Heart right ventricle (tissue), 16 donors: ENCODE data around the gene CYP19A1. TPM values are rescaled to one million over a fixed set of nuclear protein-coding genes. Genes with fewer than 3 reads are reported as not detected.

ENCODE experiments used
- ATAC-seq, 8 donors: fragments of 200-7000 bp; cut with Tn5 transposase; one replicate each; pipeline ENCODE4 v1.9.1; 2020; ENCODE audit warnings: mild to moderate bottlenecking in 8 of 8, moderate library complexity in 8 of 8, moderate number of reproducible peaks in 1 of 8
- DNase-seq, 2 donors: peaks; one replicate each; pipeline ENCODE4 v3.0.0-alpha.2; 2020
- H3K27ac ChIP-seq, 10 donors: fragments of 200-600 bp; sonication (generic) in 2 of 10; one replicate each; pipeline versions ENCODE4 v1.5.0 to v1.8.0; 2020 to 2022; ENCODE audit warnings: mild to moderate bottlenecking in 3 of 10
- H3K27me3 ChIP-seq, 7 donors: fragments of 200-600 bp; one replicate each; pipeline ENCODE4 v1.8.0; 2021 to 2022; ENCODE audit warnings: mild to moderate bottlenecking in 2 of 7
- H3K36me3 ChIP-seq, 9 donors: fragments of 200-600 bp; sonication (generic) in 1 of 9; one replicate each; pipeline versions ENCODE4 v1.5.0 to v1.8.0; 2020 to 2022; ENCODE audit warnings: mild to moderate bottlenecking in 2 of 9
- H3K4me1 ChIP-seq, 9 donors: fragments of 200-600 bp; sonication (generic) in 1 of 9; one replicate each; pipeline versions ENCODE4 v1.5.0 to v1.8.0; 2020 to 2022; ENCODE audit warnings: mild to moderate bottlenecking in 4 of 9
- H3K4me3 ChIP-seq, 10 donors: fragments of 200-600 bp; sonication (generic) in 2 of 10; one replicate each; pipeline versions ENCODE4 v1.5.0 to v1.8.0; 2020 to 2022; ENCODE audit warnings: mild to moderate bottlenecking in 7 of 10, moderate library complexity in 2 of 10
- H3K9me3 ChIP-seq, 11 donors: fragments of 200-600 bp in 10 of 11; sonication (generic) in 2 of 11; one replicate each; pipeline versions ENCODE4 v1.5.0 to v1.8.0; 2013 to 2022; ENCODE audit warnings: mild to moderate bottlenecking in 2 of 11, control low read depth in 1 of 11, moderate library complexity in 1 of 11
- CTCF ChIP-seq, 9 donors: fragments of 200-600 bp; sonication (generic) in 2 of 9; IDR thresholded peaks; one replicate each; pipeline versions ENCODE4 v1.5.0 to v1.8.0; 2021 to 2022; ENCODE audit warnings: antibody characterized with exemption in 9 of 9, mild to moderate bottlenecking in 5 of 9, moderate library complexity in 1 of 9
- WGBS, 2 donors: extraction: QIAGEN DNeasy Blood & Tissue Kit; methylation state at CpG; one replicate each; pipeline ENCODE4 v1.1.7; 2013; ENCODE audit warnings: inconsistent platforms in 1 of 2; 5-methylcytosine and 5-hydroxymethylcytosine counted together
- intact Hi-C, 10 donors: fragments of 100-400 bp; cut with DNase I; formaldehyde crosslinking; loops; one replicate each; pipeline versions ENCODE4 v1.11.1 to v1.14.2; 2022
- polyA plus RNA-seq, 2 donors: library from polyadenylated mRNA; stranded (reverse); fragments of 200-250 nt; gene quantifications; one replicate each; pipeline ENCODE4 v1.2.3, GENCODE V29; 2013
- total RNA-seq, 10 donors: library from RNA; stranded (reverse); fragmentation: NEBNext Ultra II Directional in 3 of 10; extraction: Animal tissue kit (Norgen Biotek cat#: 25700) in 3 of 10; gene quantifications; one replicate each; pipeline versions ENCODE4 v1.2.1 to v1.2.4, GENCODE V29; 2021 to 2023
- donor health status: Arrhythmogenic right ventricular cardiomyopathy.
- donor health status: ischemic (EF 13 %, LVEDD 7.1; RV severe dilation, severe dysfunction).
- donor health status: healthy with polysubstance abuse.
- donor health status: DM: no; HTN: yes; CAD: no.
- donor health status: DM: no; HTN: no; CAD: no.
- donor health status: ischemic (EF 25% LVEDD 6.9; RV normal size, moderate dysfunction).
- donor health status: ischemic (EF 25% LVEDD 5.7; RV mildly dilated, moderate dysfunction).
- donor health status: healthy.
- donor health status: DM: yes; HTN: yes; CAD: no.
- donor health status: Ischemic cardiomyopathy.
- donor health status: ischemic (EF 35%, LVEDD 5.7; RV mildly dilated, moderate dysfunction).
- donor health status: nonischemic (EF 11% LVEDD 7.7; RV severe dilation, severe dysfunction).
- donor health status: DM: yes; HTN: yes; CAD: no.
- donor health status: PGD.
- donor health status: ischemic (EF 29% LVEDD 5.4; RV normal size, mild dysfunction).
- donor health status: nonischemic (EF 23%, LVEDD 6.1; RV moderate dilation, normal function).

CYP19A1 gene
- total and polyA plus RNA-seq, 12 donors, result 0.26 to 1.9 (median 0.68) TPM; not detected in 3

GRCh38 chr15:51321316-51321715 is 17.1 kb downstream of the CYP19A1 start:
- no peak overlapping the region for H3K4me3 ChIP-seq
- ATAC-seq (no peak), DNase-seq (no peak)
- no peaks in the 10 kb centered on the region for H3K9me3 ChIP-seq
- H3K27me3 ChIP-seq, result no peaks in the 10 kb centered on the region
- intact Hi-C loops, result loop anchor here in 1 of 10 donors (5.0 kb wide), 1 partner anchor 61 kb away; no protein-coding TSS in a partner anchor
- no peaks in the 10 kb centered on the region for H3K36me3 ChIP-seq
- H3K27ac ChIP-seq, result peak overlapping the region in 2 of 10 donors; percentile 45 to 65
- WGBS, 2 donors, result 72 to 98% methylated on average over 4 of the region's 4 CpGs
- H3K4me1 ChIP-seq, result peaks cover 0 to 34% (median 13%) of the 10 kb centered on the region in 9 donors
- TF ChIP-seq CTCF (IDR thresholded peaks at IDR 0.05), result no peak

- no peaks in the 10 kb centered on the region for H3K27me3 ChIP-seq
- H3K4me3 ChIP-seq, result no peak overlapping the region
- intact Hi-C loops, result loop anchor here in 1 of 10 donors (5.0 kb wide), 1 partner anchor 61 kb away; no protein-coding TSS in a partner anchor
- DNase-seq (no peak), ATAC-seq (no peak)
- no peaks in the 10 kb centered on the region for H3K36me3 ChIP-seq
- no peak overlapping the region for H3K27ac ChIP-seq
- H3K4me1 ChIP-seq, result peaks cover 0 to 34% (median 13%) of the 10 kb centered on the region in 9 donors
- no peaks in the 10 kb centered on the region for H3K9me3 ChIP-seq
- WGBS, 2 donors, result 96 to 98% methylated on average over 2 of the region's 2 CpGs
- TF ChIP-seq CTCF (IDR thresholded peaks at IDR 0.05), result no peak
Measured at GRCh38 chr15:51320843-51321242, 17.6 kb downstream of the CYP19A1 start.

GRCh38 chr15:51319539-51319938 is 18.9 kb downstream of the CYP19A1 start:
- intact Hi-C loops, result loop anchor here in 1 of 10 donors (10.0 kb wide), 1 partner anchor 45 kb away; no protein-coding TSS in a partner anchor
- no peaks in the 10 kb centered on the region for H3K9me3 ChIP-seq
- WGBS, 2 donors, result 81 to 82% methylated on average over 2 of the region's 2 CpGs
- TF ChIP-seq CTCF (IDR thresholded peaks at IDR 0.05), result no peak
- H3K4me1 ChIP-seq, result peaks cover 0 to 34% (median 13%) of the 10 kb centered on the region in 9 donors
- no peak for ATAC-seq
- no peaks in the 10 kb centered on the region for H3K27me3 ChIP-seq
- DNase-seq, result no peak
- no peak overlapping the region for H3K4me3 ChIP-seq
- no peaks in the 10 kb centered on the region for H3K36me3 ChIP-seq
- no peak overlapping the region for H3K27ac ChIP-seq

GRCh38 chr15:51318382-51319150 is 19.8 kb downstream of the CYP19A1 start:
- Histone ChIP-seq H3K4me3 (no peak overlapping the region), H3K36me3 (no peaks in the 10 kb centered on the region), H3K27ac (peak overlapping the region in 3 of 10 donors; percentile 1 to 24 (median 18)), H3K4me1 (peaks cover 0 to 29% (median 12%) of the 10 kb centered on the region in 9 donors), H3K27me3 (no peaks in the 10 kb centered on the region), H3K9me3 (no peaks in the 10 kb centered on the region)
- intact Hi-C loops, result loop anchor here in 1 of 10 donors (10.0 kb wide), 1 partner anchor 46 kb away; no protein-coding TSS in a partner anchor
- WGBS, 2 donors, result 69 to 75% methylated on average over 7 of the region's 7 CpGs
- DNase-seq (no peak), ATAC-seq (peak in 4 of 8 donors; percentile 27 to 46 (median 29))
- no peak for TF ChIP-seq CTCF (IDR thresholded peaks at IDR 0.05)
